ENCODE data around the gene SLC25A13.
"Not testable (repeated sequence)": the region's sequence is repeated elsewhere in the genome, so short reads cannot be mapped to it uniquely, and the experiment has no call there.

The SLC25A13 gene

DNA sequence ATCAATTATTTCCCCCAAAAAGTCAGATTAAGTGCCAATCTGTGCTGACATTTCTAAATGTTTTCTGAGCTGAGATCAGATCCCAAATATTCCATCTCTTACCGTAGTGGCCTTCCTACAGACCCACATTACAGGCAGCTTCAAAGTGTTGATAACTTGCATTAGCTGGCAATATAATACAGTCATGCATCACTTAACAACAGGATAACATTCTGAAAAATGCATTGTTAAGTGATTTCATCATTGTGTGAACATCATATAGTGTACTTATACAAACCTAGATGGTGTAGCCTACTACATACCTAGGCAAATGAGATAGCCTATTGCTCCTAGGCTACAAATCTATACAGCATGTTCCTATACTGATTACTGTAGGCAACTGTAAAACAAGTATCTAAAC is 22.4 kb downstream of the SLC25A13 start:
- no peak for DNase-seq (ENCODE audit: low spot score)

GRCh38 chr7:96297876-96298275 is 24.0 kb downstream of the SLC25A13 start:
- DNase-seq (ENCODE audit: low spot score): no peak

- not testable (repeated sequence) for DNase-seq (ENCODE audit: low spot score)
These were observed 24.5 kb downstream of the SLC25A13 start for GRCh38 chr7:96297446-96297845.

- DNase-seq (ENCODE audit: low spot score): not testable (repeated sequence)
These were observed 28.0 kb downstream of the SLC25A13 start for GRCh38 chr7:96293911-96294310.

- no peak for DNase-seq (ENCODE audit: low spot score)
These were observed 34.3 kb downstream of the SLC25A13 start for GRCh38 chr7:96287559-96287958.

- DNase-seq (ENCODE audit: low spot score): no peak
These were observed 34.8 kb downstream of the SLC25A13 start for GRCh38 chr7:96287132-96287531.

- no peak for DNase-seq (ENCODE audit: low spot score)
These were observed 36.3 kb downstream of the SLC25A13 start for GRCh38 chr7:96285579-96285978.

- DNase-seq (ENCODE audit: low spot score): no peak
These were observed 37.1 kb downstream of the SLC25A13 start for GRCh38 chr7:96284835-96285234.

DNA sequence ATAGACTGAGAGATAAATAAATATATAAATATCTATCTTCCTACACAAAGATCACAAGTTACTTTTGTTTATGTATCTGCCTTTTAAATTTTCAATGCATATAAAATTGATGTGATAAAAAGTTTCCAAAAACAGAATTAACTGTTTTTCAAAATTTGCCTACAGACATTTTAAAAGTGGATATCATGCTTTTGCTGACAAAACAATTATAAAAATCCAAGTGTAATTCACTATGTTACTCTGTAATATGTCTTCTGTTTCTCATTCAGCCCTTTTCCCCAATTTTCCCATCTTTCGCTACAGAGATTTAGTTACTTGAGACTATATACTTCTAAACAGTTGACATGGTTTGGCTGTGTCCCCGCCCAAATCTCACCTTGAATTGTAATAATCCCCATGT is 37.7 kb downstream of the SLC25A13 start:
- DNase-seq (ENCODE audit: low spot score): no peak

DNA sequence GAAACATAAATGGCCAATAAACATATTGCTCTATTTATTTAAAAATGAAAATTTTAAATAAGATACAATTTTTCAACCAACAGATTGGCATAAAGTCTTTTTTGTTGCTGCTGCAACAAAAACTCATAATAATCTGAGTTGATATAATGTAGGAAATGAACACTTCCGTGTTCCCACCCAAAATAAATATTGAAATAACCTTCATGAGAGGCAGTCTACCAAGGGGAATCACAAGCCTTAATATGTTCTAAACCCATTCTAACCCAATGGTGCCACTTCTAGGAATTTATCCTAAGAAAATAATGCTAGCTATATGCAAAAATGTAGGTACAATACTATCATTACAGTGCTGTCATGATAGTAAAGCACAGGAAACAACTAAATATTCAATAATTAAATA is 39.1 kb downstream of the SLC25A13 start:
- no peak for DNase-seq (ENCODE audit: low spot score)

DNA sequence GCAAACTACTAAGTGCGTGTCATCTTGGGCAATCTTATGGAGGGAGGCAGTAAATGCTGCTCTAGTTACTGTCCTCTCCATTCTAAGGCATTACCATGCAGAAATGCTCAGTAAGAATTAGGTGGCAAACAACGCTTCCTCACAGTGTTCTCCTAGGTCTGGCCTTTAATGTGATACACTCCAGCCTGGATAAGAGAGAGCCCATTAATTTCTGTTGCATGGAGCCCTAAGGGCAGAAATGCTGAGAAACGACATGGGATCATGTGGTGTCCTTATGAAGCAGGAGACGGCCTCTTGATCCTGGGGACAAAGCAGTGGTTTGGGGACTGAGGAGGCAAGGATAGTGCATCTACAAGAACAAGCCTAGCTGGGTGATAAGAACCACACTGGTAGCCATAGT is 44.0 kb downstream of the SLC25A13 start:
- DNase-seq (ENCODE audit: low spot score): no peak

GRCh38 chr7:96276019-96276418 is 45.9 kb downstream of the SLC25A13 start:
- DNase-seq (ENCODE audit: low spot score): no peak

DNA sequence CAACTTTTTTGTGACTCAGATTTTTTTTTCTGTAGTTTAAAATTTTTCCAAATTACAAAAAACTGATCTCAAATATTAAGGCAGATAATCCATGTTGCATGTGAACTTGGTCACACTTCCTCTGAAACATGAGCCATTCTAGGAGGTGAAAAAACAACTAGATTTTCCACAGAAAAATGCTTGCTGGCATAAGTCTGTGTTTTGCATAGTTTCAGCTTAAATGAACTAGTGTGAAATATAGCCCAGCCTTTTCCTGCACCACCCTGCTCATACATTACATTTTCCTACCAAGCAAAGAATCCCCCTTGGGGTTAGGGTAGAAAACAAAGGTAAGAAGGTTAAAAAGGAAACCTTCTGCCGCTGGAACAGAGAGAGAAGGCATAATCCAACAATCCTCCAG is 48.2 kb downstream of the SLC25A13 start:
- DNase-seq (ENCODE audit: low spot score): no peak

GRCh38 chr7:96269246-96269994 is 52.5 kb downstream of the SLC25A13 start:
- no peak for DNase-seq (ENCODE audit: low spot score)

GRCh38 chr7:96266580-96266979 is 55.3 kb downstream of the SLC25A13 start:
- no peak for DNase-seq (ENCODE audit: low spot score)

GRCh38 chr7:96266015-96266414 is 55.9 kb downstream of the SLC25A13 start:
- DNase-seq (ENCODE audit: low spot score): no peak

- no peak for DNase-seq (ENCODE audit: low spot score)
These were observed 67.9 kb downstream of the SLC25A13 start for GRCh38 chr7:96253964-96254363.

GRCh38 chr7:96253441-96253840 is 68.5 kb downstream of the SLC25A13 start:
- DNase-seq (ENCODE audit: low spot score): no peak

GRCh38 chr7:96250776-96251361 is 71.0 kb downstream of the SLC25A13 start:
- no peak for DNase-seq (ENCODE audit: low spot score)

DNA sequence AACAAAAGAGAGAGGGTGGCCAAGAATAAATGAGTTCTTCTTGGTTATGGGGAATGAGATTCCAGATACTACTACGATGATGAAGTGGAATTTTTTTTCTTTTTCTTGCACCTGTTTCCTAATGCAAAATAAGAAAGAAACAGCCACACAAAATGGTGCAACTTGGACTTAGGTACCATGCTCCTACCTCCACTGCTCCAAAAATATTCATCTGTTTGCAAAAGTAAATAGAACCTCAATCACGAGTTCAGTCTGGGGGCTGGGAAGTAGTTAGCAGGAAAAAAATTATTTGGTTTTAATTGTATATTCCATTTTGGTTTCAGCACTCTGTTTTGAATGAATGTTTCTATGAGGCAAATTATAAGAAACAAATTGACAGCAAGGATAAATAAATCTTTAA is 73.5 kb downstream of the SLC25A13 start:
- no peak for DNase-seq (ENCODE audit: low spot score)

DNA sequence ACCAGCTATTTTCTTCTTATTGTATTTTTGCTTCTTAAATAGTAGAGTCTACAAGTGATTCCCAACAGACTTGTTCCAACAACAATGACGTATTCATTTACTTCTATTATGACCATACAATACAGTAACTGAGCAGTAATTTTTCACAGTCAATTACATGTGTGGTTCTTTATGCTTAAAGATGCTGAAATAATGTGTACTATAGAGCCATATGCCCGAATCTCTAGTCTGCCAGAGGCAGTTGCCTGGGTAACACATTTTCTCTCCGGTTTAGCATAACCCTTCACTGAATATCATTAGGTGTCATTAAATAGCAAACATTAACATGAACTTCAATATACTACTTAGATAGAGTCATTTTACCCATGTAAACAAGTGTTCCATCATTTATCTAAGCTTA is 75.0 kb downstream of the SLC25A13 start:
- DNase-seq (ENCODE audit: low spot score): no peak

GRCh38 chr7:96244992-96245292 is 77.0 kb downstream of the SLC25A13 start:
- DNase-seq (ENCODE audit: low spot score): no peak

- no peak for DNase-seq (ENCODE audit: low spot score)
These were observed 77.5 kb downstream of the SLC25A13 start for GRCh38 chr7:96244244-96244991.

All from SW480 (cell line).